Measurements from ENCODE around the gene OR6V1.

- TF ChIP-seq HDGF (IDR thresholded peaks at IDR 0.05; ENCODE audit: borderline replicate concordance) (no peak), SP1 (IDR thresholded peaks at IDR 0.05) (no peak), SUZ12 (IDR thresholded peaks at IDR 0.05) (no peak), NFRKB (IDR thresholded peaks at IDR 0.05) (no peak), ZNF384 (IDR thresholded peaks at IDR 0.05) (no peak), ELF4 (IDR thresholded peaks at IDR 0.05) (no peak), CTBP1 (IDR thresholded peaks at IDR 0.05; ENCODE audit: borderline replicate concordance) (no peak), FOXK2 (IDR thresholded peaks at IDR 0.05) (no peak), ARNT (IDR thresholded peaks at IDR 0.05) (no peak), TARDBP (IDR thresholded peaks at IDR 0.05) (no peak), LEF1 (IDR thresholded peaks at IDR 0.05; ENCODE audit: borderline replicate concordance) (no peak), FOXA1 (IDR thresholded peaks at IDR 0.05) (no peak), BHLHE40 (IDR thresholded peaks at IDR 0.05; ENCODE audit: borderline replicate concordance) (no peak)
These were observed 49.2 kb upstream of the OR6V1 start for GRCh38 chr7:143002898-143003297.

Measured in HEK293T (cell line).